Mesenchymal stem cell (in vitro differentiated cells and primary cell): ENCODE results near the gene CTSL.

Experiments used
- DNase-seq: peaks from one replicate; pipeline ENCODE4 v3.0.0-alpha.2; 2013
- H2AFZ ChIP-seq: one replicate; pipeline ENCODE4 v1.6.1; 2013; ENCODE audit warnings: low read depth, mild to moderate bottlenecking, control low read depth, inconsistent platforms, low read length, moderate library complexity
- H2AK5ac ChIP-seq: 2 replicates; pipeline ENCODE4 v1.6.1; 2013; ENCODE audit warnings: low read length, moderate library complexity, mild to moderate bottlenecking, inconsistent platforms; ENCODE audit not compliant: severe bottlenecking
- H2BK120ac ChIP-seq: one replicate; pipeline ENCODE4 v1.6.1; 2013; ENCODE audit warnings: low read depth, mild to moderate bottlenecking, inconsistent platforms, low read length, moderate library complexity
- H2BK12ac ChIP-seq, 2 experiments: one replicate each; pipeline ENCODE4 v1.6.1; 2013; ENCODE audit warnings: inconsistent platforms in 2 of 2, low read length in 2 of 2, mild to moderate bottlenecking in 2 of 2, moderate library complexity in 2 of 2, control low read depth in 1 of 2
- H2BK15ac ChIP-seq: one replicate; pipeline ENCODE4 v1.6.1; 2013; ENCODE audit warnings: mild to moderate bottlenecking, low read depth, inconsistent platforms; ENCODE audit not compliant: poor library complexity, severe bottlenecking
- H2BK5ac ChIP-seq: 2 replicates; pipeline ENCODE4 v1.6.1; 2013; ENCODE audit warnings: low read depth, mild to moderate bottlenecking, low read length, control low read depth, inconsistent platforms; ENCODE audit not compliant: poor library complexity, severe bottlenecking
- H3K14ac ChIP-seq, 2 experiments: one replicate each; pipeline ENCODE4 v1.6.1; 2013; ENCODE audit warnings: inconsistent platforms in 2 of 2, low read length in 2 of 2, control low read depth in 1 of 2, mild to moderate bottlenecking in 1 of 2, moderate library complexity in 1 of 2
- H3K18ac ChIP-seq, 2 experiments: one replicate each; pipeline ENCODE4 v1.6.1; 2013; ENCODE audit warnings: inconsistent platforms in 2 of 2, low read length in 2 of 2, control low read depth in 1 of 2, low read depth in 1 of 2, mild to moderate bottlenecking in 1 of 2
- H3K23ac ChIP-seq, 2 experiments: one replicate each; pipeline ENCODE4 v1.6.1; 2013; ENCODE audit warnings: inconsistent platforms in 2 of 2, low read length in 2 of 2, mild to moderate bottlenecking in 2 of 2, moderate library complexity in 2 of 2, control low read depth in 1 of 2
- H3K27ac ChIP-seq: 2 replicates; pipeline ENCODE4 v1.5.1; 2013; ENCODE audit warnings: mild to moderate bottlenecking, moderate library complexity, low read length, control low read depth, inconsistent platforms; ENCODE audit not compliant: poor library complexity, severe bottlenecking
- H3K27me3 ChIP-seq, 2 experiments: 2 replicates each; pipeline versions ENCODE4 v1.6.1 to v1.7.0; 2013; ENCODE audit warnings: low read length in 2 of 2, mild to moderate bottlenecking in 2 of 2, moderate library complexity in 2 of 2, control low read depth in 1 of 2, inconsistent platforms in 1 of 2; ENCODE audit not compliant: control insufficient read depth in 1 of 2, insufficient read depth in 1 of 2
- H3K36me3 ChIP-seq, 2 experiments: 2 replicates each; pipeline versions ENCODE4 v1.6.1 to v1.7.0; 2013; ENCODE audit warnings: low read length in 2 of 2, control low read depth in 1 of 2, inconsistent platforms in 1 of 2, low read depth in 1 of 2, mild to moderate bottlenecking in 1 of 2; ENCODE audit not compliant: insufficient read depth in 2 of 2, control insufficient read depth in 1 of 2
- H3K4ac ChIP-seq, 2 experiments: one replicate each; pipeline ENCODE4 v1.6.1; 2013; ENCODE audit warnings: inconsistent platforms in 2 of 2, low read length in 2 of 2, mild to moderate bottlenecking in 2 of 2, moderate library complexity in 2 of 2, control low read depth in 1 of 2, low read depth in 1 of 2
- H3K4me1 ChIP-seq: 2 replicates; pipeline ENCODE4 v1.6.1; 2013; ENCODE audit warnings: low read depth, low read length, control low read depth; ENCODE audit not compliant: control insufficient read depth, insufficient read depth
- H3K4me2 ChIP-seq: 2 replicates; pipeline ENCODE4 v1.6.1; 2013; ENCODE audit warnings: low read length, mild to moderate bottlenecking, inconsistent platforms; ENCODE audit not compliant: poor library complexity, severe bottlenecking
- H3K4me3 ChIP-seq, 2 experiments: 2 replicates each; pipeline versions ENCODE4 v1.5.1 to v1.7.0; 2013; ENCODE audit warnings: low read length in 2 of 2, mild to moderate bottlenecking in 2 of 2, control low read depth in 1 of 2, low read depth in 1 of 2; ENCODE audit not compliant: insufficient read depth in 1 of 2
- H3K79me1 ChIP-seq: replicated peaks from 2 replicates; pipeline ENCODE4 v1.6.1; 2013; ENCODE audit warnings: mild to moderate bottlenecking, control low read depth, low read length, inconsistent platforms; ENCODE audit not compliant: poor library complexity, severe bottlenecking
- H3K9ac ChIP-seq: 2 replicates; pipeline ENCODE4 v1.7.0; 2013; ENCODE audit warnings: mild to moderate bottlenecking, low read length, moderate library complexity
- H3K9me3 ChIP-seq: 2 replicates; pipeline ENCODE4 v1.7.0; 2013; ENCODE audit warnings: mild to moderate bottlenecking, low read length; ENCODE audit not compliant: control insufficient read depth
- H4K8ac ChIP-seq: one replicate; pipeline ENCODE4 v1.6.1; 2013; ENCODE audit warnings: inconsistent platforms, mild to moderate bottlenecking, low read length, moderate library complexity
- H4K91ac ChIP-seq: one replicate; pipeline ENCODE4 v1.6.1; 2013; ENCODE audit warnings: mild to moderate bottlenecking, low read length, inconsistent platforms
- WGBS: methylation state at CpG from one replicate; pipeline ENCODE4 v1.1.7; 2013; ENCODE audit warnings: mixed read lengths; 5-methylcytosine and 5-hydroxymethylcytosine counted together

CTSL gene

DNA sequence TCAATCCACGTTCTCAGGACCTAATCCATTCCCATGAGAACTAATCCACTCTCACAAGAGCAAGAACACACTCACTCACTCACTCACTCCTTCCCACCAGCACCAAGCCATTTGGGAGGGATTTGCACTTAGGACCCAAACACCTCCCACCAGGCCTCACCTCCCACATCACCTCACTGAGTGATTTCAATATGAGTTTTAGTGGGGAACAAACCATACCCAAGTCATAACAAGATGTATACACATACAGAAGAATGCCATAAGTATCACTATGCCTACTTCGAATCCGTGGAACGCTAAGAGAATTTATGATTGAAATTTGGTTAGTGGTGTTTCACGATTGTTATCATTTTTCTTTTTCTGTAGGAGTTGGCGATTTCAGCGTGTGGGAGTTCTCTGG lies 29.3 kb upstream of the CTSL start:
- H3K36me3 ChIP-seq: peaks cover 26 to 45% of the 10 kb centered on the region in 2 experiments
- peaks cover 10% of the 10 kb centered on the region for H3K9me3 ChIP-seq
- no peak overlapping the region for H2BK12ac ChIP-seq
- H3K4ac ChIP-seq: no peak overlapping the region
- H3K27me3 ChIP-seq: no peaks in the 10 kb centered on the region
- no peak overlapping the region for H3K14ac ChIP-seq
- H2BK5ac ChIP-seq: no peak overlapping the region
- H2BK15ac ChIP-seq: no peak overlapping the region
- no peak overlapping the region for H3K4me2 ChIP-seq
- H4K91ac ChIP-seq: no peak overlapping the region
- no peak for DNase-seq
- H3K9ac ChIP-seq: no peak overlapping the region
- H3K18ac ChIP-seq: no peak overlapping the region
- H4K8ac ChIP-seq: no peak overlapping the region
- H3K4me1 ChIP-seq: peaks cover 4% of the 10 kb centered on the region
- H3K27ac ChIP-seq: no peak overlapping the region
- no peak overlapping the region for H2BK120ac ChIP-seq
- no peak overlapping the region for H2AK5ac ChIP-seq
- H3K4me3 ChIP-seq: no peak overlapping the region
- 86% methylated on average over 7 of the region's 7 CpGs for WGBS
- H3K79me1 ChIP-seq: peaks cover 26% of the 10 kb centered on the region
- H3K23ac ChIP-seq: no peak overlapping the region
- H2AFZ ChIP-seq: no peak overlapping the region

DNA sequence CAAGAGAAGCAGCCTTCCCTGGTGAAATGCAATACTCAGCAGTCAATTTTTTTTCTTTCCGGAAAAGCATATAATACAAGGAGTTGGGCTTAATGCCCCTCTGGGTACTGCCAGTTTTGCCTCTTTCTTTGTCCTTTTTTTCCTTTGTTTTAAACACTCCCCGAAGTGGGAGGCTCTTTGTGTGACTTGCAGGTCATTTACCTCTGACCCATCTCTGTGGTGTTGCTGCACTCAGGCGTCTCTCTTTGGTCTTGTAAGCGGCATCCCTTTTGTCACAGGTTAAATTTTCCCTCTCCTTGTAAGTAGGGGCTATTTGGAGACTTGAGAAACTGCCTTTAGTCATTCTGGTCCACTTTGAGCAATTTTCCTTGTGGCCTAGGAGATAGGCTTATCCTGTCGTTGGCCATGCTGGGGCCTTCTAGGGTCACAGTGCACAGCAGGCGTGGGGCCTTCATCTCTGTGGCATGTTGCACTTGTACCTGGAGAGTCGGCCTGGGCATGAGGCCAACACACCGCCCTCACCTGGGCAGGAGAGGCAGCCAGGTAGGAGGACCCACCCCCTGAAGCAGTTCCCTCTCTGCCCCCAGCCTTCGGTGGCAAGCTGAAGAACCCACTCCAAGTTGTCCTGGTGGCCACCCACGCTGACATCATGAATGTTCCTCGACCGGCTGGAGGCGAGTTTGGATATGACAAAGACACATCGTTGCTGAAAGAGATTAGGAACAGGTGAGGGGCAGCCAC lies 27.7 kb upstream of the CTSL start:
- Histone ChIP-seq H3K79me1 (peaks cover 28% of the 10 kb centered on the region), H3K27ac (no peak overlapping the region), H3K36me3 (peaks cover 28 to 51% of the 10 kb centered on the region in 2 experiments), H2AK5ac (no peak overlapping the region), H4K8ac (no peak overlapping the region), H3K4me1 (peaks cover 13% of the 10 kb centered on the region), H2BK5ac (no peak overlapping the region), H3K14ac (no peak overlapping the region), H3K23ac (no peak overlapping the region), H3K9me3 (no peaks in the 10 kb centered on the region), H2BK120ac (no peak overlapping the region), H3K4me3 (no peak overlapping the region), H3K4ac (no peak overlapping the region), H4K91ac (no peak overlapping the region), H3K18ac (no peak overlapping the region), H2BK15ac (no peak overlapping the region), H2AFZ (no peak overlapping the region), H2BK12ac (no peak overlapping the region), H3K4me2 (no peak overlapping the region), H3K27me3 (no peaks in the 10 kb centered on the region), H3K9ac (no peak overlapping the region)
- 93% methylated on average over 14 of the region's 14 CpGs for whole genome bisulfite sequencing
- DNase-seq: no peak

DNA sequence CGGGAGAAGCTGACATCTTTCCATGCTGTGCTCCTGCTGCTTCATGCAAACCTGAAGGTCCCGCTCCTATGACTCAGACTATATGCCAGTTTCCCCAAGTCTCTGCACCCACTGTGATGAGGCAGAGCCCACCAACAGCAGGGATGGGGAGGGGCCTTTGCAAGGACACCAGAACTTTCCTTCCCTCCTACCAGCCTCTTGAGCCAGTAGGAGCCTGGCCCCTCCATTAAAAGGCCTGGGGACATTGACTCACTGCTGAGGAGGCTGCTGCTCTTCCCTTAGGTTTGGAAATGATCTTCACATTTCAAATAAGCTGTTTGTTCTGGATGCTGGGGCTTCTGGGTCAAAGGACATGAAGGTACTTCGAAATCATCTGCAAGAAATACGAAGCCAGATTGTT lies 26.1 kb upstream of the CTSL start:
- Histone ChIP-seq H2AFZ (no peak overlapping the region), H4K91ac (no peak overlapping the region), H3K79me1 (peaks cover 14% of the 10 kb centered on the region), H3K4me1 (peaks cover 22% of the 10 kb centered on the region), H3K9me3 (no peaks in the 10 kb centered on the region), H3K4me3 (no peak overlapping the region), H3K23ac (no peak overlapping the region), H3K14ac (no peak overlapping the region), H2BK120ac (no peak overlapping the region), H2BK12ac (no peak overlapping the region), H3K36me3 (peaks cover 29 to 41% of the 10 kb centered on the region in 2 experiments), H4K8ac (no peak overlapping the region), H3K4me2 (no peak overlapping the region), H2BK15ac (no peak overlapping the region), H3K27me3 (no peaks in the 10 kb centered on the region), H3K18ac (no peak overlapping the region), H3K27ac (no peak overlapping the region), H2AK5ac (peak overlapping the region; percentile 3), H2BK5ac (peak overlapping the region; percentile 46), H3K4ac (no peak overlapping the region), H3K9ac (no peak overlapping the region)
- no peak for DNase-seq
- 98% methylated on average over 4 of the region's 4 CpGs for WGBS

DNA sequence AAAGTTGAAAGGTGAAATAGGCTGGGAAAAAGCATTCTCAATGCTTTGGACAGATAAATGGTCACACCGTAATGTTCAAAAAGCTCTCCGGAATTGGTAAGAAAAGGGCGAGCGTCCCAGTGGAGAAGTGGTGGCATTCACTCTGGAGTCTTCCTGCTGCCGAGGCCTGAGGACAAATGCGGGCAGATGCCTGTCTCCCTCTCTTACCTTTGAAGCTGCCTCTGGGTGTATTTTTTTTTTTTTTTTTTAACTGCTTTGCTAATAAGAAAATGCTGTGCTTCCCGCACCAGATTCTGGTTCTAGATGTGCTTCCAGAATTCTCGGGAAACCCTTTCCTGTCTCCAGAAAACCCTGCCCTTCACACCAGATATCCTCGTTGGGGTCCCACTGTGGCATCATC lies 24.4 kb upstream of the CTSL start:
- Histone ChIP-seq H4K91ac (no peak overlapping the region), H3K23ac (no peak overlapping the region), H3K4me1 (peaks cover 22% of the 10 kb centered on the region), H3K36me3 (peaks cover 35 to 38% of the 10 kb centered on the region in 2 experiments), H3K27me3 (no peaks in the 10 kb centered on the region), H2BK12ac (no peak overlapping the region), H3K27ac (peak overlapping the region; percentile 95), H3K79me1 (peaks cover 11% of the 10 kb centered on the region), H2BK5ac (peak overlapping the region; percentile 77), H3K4me3 (no peak overlapping the region), H4K8ac (no peak overlapping the region), H3K9ac (no peak overlapping the region), H2BK120ac (no peak overlapping the region), H3K9me3 (no peaks in the 10 kb centered on the region), H2AFZ (no peak overlapping the region), H3K18ac (no peak overlapping the region), H3K14ac (no peak overlapping the region), H3K4me2 (no peak overlapping the region), H2AK5ac (peak overlapping the region; percentile 76), H2BK15ac (no peak overlapping the region), H3K4ac (no peak overlapping the region)
- 89% methylated on average over 9 of the region's 9 CpGs for WGBS
- no peak for DNase-seq
